NCI-H1694 (cell line): Measurements from ENCODE around the gene FRS3.

ENCODE experiments used
- DNase-seq: peaks from one replicate; lab custom pipeline; 2025; lab: John Stamatoyannopoulos, UW

FRS3 gene

GRCh38 chr6:41728073-41728936 lies 51.4 kb downstream of the FRS3 start:
- DNase-seq = no peak

DNA sequence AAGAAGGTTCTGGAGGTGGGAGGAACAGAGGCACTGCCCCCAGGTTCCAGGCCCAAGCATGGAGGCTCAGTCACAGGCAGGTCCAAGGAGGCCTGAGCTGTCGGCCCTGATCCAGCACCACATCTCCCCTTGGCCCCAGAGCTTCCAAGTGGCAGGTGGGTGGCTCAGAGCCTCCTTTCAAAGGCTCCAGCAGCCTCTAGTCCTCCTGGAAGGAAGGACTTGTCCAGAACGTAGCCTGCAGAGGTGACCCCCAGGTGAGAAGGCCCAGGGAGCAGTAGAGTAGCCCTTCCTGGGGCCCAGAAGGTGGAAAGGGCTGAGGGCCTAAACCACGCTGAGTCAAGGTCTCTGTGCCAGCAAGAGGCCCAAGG lies 52.0 kb downstream of the FRS3 start:
- no peak for DNase-seq

DNA sequence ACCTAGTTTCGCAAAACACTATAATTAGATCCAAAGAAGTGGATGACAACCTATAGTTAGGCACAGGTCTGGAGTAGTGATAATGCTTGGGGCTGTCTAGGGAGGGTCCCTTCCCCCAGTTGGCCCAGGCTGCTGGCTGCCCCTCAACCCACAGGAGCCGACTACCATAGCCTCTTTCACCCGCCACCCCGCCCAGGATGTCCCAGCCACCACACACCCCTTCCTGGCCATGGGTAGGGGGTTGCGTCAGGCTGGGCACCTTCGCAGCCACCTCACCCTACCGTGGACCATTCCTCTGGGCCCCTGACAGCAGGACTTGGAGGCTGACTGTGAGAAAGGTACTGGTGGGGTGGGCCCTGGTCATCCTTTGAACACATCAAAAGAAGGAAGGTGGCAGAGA lies 52.8 kb downstream of the FRS3 start:
- no peak for DNase-seq

- DNase-seq = no peak
These were observed 54.9 kb downstream of the FRS3 start for GRCh38 chr6:41724586-41725501.

GRCh38 chr6:41724228-41724580 lies 55.5 kb downstream of the FRS3 start:
- no peak for DNase-seq

DNA sequence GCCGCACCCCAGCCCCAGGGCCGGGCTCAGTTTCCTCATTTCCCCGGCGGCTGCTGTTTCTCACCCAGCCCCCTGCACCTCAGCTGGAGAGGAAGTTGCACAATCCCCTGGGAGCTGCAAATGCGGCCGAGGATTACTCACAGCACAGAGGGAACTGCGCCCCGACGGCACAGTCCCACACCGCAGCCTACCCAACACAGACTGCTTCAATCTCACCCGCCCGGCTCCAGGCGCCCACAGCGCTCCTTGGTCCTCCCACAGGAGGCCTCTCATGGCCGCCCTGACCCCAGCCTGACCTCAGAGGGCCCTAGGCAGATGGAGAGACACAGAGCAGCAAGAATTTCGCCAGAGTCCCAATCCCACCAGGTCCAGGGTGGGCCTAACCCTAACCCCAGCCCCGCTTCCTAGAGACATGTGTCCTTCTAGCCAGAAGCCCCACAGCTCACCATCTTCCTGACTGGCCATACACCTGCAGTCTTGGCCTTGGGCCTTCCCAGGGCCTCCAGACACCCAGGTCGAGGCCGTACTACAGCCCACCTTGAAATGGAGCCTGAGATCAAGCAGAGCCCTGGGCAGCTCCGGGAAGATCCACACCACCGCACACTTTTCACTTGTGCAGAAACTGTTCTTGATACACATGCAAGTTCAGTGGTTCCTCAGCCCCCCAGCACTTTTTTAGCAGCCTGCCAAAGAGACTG lies 56.0 kb downstream of the FRS3 start:
- no peak for DNase-seq

GRCh38 chr6:41722969-41723529 lies 56.7 kb downstream of the FRS3 start:
- no peak for DNase-seq

- no peak for DNase-seq
These were observed 58.3 kb downstream of the FRS3 start for GRCh38 chr6:41721414-41721813.

GRCh38 chr6:41720783-41721182 lies 58.9 kb downstream of the FRS3 start:
- DNase-seq = no peak

DNA sequence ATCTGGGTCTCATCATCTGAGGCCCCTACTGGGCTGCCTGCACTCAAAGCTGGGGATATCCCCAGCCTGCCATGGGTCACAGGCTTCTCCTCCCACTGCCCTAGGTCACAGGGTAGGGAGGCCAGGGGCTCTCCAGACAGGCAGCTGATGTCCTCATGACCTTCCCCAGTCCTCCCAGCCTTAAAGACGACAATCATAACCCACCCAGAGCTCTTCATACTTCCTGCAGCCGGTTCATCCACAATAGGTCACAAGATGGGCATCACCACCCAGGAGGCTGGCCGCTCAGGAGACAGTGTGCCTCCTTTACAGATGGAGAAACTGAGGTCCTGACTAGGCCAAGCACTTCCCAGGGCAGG lies 59.5 kb downstream of the FRS3 start:
- no peak for DNase-seq
